Activated CD4-positive, alpha-beta T cell treated with anti-CD3 and anti-CD28 coated beads, Interleukin-2, amount 50 U/mL, for 4 hours (primary cell): ENCODE measurements around the gene HMX2.

Experiments used
- DNase-seq, 2 experiments: peaks; one replicate each; pipeline ENCODE4 v3.0.0-alpha.2; 2020

Gene HMX2

DNA sequence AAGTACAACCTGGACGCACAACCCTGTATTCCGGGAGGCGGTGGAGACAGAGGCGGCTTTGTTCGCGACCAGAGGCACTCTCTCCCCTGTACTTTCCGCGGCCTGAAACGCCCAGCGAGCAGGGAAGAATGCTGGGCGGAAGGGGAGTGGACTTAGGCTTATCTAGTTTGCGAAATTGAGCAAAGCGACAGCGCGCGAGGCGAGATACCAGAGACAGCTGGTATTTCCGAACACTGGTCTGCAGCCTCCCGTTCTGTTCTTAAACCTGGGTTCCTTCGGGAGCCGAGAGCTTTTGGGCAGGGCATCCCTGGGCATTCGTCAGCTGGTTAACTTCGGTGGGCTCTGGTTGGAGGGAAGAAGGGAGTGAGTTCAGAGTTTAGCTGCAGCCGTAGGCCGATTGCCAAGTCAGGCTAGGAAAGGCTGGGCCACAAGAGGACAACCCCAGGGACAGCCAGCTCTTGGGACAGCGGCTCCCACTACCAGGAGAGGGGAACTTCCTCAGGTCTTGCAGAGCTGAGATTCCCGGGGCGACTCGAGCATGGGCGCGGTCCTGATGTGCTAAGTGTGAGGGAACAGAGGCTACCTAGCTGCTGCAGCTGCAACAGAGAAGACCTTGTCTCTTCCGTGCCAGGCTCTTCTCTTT is 8.3 kb upstream of the HMX2 start:
- DNase-seq = no peak

DNA sequence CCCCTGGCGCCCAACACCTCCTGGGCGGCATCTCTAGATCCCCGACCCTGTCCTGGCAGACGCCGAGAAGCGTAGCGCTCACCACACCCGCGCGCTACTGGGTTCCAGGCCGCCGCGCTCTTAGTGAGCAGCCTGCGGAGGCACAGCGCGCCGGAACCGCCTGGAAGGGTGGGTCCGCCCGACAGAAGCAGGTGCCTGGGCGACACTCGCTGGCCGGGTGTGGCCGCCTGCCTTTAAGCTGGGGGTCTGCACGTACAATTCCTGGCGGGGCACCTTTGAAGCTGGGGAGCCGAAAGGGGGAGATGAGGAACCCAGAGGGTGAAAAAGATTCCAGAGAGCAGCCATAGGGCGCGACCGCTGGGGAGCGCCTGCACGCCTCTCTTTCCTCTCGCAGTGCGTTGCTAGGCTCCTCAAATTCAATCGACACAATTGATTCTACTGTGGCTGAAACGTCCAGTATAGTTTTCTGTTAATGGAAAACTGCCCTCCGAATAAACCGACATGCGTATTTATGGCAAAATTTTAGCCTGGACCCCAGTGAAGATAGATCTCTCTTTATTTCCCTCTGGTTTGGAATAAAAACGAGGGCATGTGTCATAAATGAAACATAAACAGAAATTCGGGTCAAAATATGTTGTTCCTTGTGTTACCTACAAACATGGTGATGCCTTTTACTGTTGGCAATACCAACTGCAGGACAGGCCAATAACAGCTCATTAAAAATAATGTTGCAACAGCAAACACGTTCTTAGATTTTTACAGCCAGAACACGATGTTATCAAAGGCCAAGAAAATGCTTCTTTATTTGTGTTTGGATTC is 7.6 kb upstream of the HMX2 start:
- DNase-seq = no peak

DNA sequence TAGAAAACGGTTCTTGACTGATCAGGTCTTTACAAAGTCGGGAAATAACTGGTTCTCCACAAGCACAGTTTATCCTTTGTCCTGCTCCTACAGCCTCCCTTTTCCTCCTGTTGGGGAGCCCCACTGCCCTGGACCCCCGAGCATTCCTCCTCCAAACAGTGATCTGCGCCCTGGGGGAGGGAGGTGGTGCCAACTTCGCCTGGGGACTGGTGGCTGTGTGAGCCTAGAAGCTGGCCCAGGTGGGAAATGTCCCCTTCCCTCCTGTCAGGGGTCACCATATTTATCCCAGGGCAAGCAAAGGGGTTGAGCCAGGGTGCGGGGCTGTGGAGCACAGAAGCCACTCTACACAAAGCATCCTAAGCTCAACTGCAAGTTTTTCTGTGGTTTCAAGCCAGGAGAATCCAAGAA is 6.9 kb upstream of the HMX2 start:
- DNase-seq = no peak

DNA sequence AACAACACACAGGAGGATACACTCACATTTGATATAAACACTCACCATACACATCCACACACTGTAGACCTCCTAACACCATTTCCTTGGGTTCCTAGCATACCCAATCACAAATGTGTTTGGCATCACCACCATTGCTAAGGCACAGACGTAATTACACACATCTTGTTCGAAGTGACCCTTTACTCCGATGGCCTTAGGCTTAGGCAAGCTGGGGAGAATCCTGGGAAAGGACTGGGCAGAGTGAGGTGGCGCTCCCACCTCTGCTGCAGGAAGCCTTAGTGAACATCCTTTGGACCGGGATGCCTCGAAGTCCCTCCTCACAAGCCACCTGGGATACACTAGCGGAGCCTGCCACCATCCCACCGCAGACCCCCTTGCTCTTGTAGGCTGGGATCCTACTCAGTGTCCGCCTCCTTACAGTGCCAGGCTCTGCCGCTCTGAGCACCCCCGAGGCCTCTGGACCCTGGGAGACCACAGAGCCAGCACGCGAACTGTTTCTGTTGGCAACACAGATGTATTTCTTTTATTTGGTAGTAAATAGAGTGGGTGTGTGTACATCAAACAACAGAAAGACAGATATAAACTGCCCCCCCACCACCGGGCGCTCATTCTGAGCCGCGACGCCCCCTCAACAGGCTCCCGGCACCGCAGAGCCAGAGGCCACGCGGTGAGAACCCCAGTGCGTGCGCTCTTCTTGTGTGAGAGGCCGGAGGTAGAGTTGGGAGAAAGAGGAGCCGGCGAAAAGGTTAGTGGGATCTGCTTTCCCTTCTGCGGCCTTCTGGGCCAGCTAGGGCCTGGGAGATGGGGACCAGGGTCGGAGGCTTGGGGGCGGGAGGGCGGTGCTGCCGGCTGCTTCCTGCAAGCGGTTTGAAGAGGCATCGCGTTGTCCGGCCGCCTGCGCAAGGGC is 5.9 kb upstream of the HMX2 start:
- no peak for DNase-seq

DNA sequence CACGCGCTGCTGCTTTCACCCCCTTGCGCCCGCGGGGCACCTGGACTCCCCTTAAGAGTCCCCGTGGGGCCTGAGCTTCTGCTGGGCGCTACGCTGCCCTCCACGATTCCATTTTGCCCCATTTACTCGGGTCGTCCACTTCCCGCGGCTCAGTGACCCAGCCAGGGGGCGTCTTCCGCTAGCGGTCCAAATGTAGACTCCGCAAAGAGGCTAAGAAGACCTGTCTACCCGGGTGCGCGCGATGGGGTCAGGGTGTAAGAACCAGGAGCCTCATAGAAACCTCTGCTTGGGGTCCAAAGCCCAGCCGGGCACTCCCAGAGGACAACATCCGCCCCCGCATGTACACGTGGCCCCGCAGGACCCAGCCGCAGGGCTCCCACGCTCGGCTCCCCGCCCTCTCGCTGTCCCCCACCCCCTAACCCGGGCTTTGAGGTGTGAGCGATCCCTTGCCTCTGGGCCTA is 5.2 kb upstream of the HMX2 start:
- DNase-seq = no peak

DNA sequence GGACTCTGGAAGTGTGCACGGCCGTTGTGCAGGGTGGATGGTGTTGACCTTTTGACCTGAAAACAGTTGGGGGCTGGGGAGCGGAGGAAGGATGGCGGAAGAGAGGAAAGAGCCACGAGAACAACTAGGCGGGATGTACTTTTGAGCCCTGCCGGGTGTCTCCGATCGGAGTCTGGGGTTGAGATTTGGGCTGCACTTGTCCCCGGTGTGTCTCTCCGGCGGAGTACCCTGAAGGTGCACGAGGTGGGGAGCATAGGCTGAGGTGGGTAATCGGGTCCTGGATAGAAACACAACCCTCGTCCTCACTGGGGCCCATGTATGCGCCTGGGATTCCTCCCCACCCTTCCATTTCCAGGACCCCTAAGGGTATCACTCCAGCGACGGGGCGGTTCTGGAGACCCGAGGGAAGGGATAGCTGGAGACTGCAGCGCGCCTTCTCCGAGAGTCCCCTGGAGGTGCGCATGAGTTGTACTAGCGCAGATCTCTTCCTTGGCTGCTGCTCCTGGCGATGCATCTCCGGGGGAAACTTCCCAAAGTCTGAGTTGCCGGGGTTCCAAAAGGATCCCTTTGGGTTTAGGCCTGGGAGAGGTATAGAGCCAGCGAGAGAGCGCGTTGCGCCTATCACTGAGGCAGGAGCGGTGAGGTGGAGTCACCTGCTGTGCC is 4.6 kb upstream of the HMX2 start:
- no peak for DNase-seq

DNA sequence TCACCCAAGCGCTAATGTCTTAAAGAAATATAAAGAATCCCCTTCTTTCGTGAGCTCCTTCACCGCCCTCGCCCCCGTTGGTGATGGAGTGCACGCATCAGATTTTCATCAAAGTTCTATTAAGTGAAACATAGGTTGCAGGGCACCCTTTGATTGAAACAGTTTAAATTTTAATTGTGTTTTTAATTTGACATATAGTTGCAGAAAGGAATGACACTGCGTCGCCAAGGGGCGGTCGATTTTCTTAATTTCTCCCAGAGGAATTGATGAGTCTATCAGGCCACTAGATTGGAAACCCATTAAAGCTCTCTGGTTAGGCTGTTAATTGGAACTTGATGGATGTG is 4.1 kb upstream of the HMX2 start:
- DNase-seq = no peak

DNA sequence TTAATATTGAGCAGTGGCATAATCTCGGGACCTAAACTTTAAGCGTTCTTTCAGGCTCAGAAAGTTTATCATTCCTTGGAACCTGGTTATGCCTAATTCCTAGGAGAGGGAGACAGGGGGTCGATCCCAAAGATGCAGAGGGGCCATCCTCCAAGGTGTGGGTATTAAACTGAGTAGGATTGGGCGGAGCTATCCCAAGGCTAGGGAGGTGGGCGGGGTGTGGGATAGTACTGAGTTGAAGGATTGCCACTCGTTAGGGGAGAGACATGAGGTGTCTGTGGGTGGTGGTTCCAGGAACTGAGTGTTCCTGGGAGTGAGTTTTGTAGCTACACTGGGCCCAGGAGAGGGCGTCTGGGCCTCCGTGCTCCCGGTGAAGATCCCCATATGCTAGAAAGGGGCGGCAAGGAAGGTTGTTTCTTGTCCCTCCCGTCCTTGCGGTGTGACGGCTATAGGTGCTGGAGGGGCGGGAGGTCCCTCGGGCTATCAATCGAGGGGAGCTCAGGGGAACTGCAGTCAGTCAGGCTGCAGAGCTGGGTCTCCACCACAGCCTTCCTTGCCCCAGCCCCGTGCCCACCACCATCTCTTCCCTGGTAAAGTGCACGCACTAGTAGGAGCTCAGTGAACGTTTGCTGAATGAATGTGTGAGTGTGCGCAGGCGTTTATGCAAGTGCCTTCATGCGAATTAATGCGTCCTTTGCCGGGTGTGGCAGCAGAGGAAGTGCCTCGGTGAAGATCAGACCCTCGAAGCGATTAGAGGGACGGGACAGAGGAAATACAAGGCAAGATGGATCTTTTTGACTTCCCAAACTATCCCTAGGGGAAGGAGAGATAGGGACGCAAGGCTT is 3.0 kb upstream of the HMX2 start:
- DNase-seq = no peak

DNA sequence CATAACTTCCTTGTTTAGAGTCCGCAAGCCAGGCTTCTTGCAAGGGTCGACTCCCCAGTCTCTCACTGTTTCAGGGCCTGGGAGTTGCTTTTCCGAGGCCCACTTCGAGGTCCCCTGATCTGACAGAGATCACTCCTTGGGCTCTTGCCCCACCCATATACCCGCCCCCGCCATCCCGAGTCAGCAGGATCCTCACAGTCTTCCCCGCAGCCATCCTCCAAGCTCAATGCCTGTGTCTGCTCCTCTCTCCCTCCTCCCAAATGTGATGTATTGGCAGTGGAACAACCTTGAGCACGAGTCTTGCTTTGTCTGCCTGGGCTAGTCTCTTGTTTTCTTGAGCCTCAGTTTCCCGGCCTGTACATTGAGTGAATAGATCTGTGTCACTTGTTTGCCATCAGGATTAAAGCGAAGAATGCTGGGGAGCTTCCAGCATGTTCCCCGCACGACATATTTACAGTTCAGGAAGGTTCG is 2.4 kb upstream of the HMX2 start:
- DNase-seq = no peak

DNA sequence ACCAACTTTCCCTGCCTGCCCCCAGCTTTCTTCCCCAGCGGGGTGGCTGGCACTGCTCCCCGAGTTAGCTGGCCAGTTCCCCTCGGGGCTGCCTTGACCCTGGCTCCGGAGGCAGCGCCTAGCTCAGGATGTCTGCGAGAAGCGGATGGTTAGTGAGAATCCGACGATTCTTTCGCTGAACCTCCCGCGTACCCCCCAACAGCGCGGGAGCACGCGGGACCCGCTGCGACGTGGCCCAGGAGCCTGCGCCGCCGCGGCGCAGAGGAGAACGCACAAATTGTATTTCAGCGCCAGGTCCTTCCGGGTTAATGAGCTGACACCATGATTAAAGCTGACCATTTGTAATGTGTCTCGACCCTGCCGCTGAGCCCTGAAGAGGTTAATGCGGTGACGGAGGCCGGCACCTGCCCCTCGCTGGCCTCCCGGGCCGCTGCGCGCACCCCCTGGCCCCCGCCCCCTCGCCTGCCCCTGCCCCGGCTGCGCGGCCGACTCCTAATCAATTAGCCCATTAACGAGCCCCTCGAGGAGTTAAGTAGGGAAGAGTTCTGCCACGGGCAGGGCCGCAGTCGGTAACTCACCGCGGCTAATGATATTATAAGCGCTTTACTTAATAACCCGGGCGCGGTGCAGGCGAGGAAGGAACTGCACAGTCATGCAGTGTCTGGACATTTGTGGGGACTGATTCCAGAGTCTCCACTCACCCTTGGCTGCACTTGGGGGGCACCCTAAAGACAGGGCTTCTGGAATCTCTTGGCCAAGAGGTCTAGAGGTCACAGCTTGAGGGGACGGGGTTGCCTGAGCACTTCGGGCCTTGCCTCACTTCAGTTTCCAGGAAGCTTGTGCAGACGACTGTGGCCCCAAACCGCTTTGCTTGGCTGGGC is 1.7 kb upstream of the HMX2 start:
- no peak for DNase-seq

DNA sequence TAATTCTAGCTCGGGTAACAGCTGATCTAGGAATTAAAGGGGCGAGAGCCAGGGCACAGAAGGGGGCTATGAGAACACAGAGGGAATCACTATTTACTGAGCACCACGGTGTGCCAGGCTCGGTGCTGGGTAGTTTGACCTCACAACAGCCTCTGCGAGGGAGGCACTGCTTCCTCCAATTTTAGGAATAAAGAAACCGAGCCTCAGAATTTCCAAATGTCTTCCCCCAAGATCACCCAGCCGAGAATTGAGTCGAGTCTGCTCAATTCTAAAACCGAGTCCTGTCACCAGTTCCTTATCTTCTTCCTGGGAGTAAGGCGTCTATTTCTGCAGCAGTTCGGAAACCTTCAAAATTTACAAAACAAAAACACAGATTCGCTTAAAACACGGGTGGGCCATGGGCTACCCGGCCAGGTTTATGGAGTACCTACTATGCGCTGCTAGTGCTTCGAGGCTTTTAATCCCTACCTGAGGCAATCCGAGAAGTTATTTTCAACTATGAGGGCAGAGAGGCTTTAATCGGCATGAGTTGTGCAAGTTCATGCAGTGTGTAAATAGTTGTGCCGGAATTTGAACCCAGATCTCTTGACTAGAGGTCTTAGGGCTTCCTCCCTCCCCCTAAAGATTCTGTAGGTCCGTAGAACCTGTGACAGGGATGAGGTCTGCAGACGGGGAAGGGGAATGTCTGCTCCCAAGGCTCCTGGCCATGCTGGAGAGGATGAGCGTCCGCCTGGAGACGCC is 872 bp upstream of the HMX2 start:
- DNase-seq = no peak

DNA sequence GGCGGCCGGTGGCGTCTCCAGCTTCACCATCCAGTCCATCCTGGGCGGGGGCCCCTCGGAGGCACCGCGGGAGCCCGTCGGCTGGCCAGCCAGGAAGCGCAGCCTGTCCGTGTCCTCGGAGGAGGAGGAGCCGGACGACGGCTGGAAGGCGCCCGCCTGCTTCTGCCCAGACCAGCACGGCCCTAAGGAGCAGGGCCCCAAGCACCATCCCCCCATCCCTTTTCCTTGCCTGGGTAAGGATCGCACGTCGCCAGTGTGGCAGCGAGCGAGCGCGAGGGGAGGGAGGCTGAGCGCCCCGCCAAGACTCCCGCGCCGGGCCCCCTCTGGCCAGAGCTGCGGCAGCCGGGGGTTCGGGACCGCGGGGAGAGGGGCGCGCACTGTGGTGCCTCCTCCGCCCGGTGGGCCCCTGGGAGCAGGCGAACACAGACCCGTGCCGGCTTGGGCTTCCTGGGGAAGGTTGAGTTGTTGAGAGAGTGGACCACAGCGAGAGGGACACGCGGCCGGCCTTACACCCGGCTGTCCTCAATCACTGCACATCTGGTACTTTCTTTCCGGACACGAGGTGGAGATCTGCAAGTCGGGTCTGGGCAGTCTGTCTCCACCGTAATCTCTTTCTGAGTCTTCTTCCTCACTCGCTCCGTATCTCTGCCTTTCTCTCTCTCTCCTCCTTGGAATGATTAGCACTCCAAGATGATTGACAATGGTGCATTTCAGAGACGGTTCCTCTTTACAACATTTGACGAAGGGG is 652 bp downstream of the HMX2 start:
- DNase-seq = no peak

DNA sequence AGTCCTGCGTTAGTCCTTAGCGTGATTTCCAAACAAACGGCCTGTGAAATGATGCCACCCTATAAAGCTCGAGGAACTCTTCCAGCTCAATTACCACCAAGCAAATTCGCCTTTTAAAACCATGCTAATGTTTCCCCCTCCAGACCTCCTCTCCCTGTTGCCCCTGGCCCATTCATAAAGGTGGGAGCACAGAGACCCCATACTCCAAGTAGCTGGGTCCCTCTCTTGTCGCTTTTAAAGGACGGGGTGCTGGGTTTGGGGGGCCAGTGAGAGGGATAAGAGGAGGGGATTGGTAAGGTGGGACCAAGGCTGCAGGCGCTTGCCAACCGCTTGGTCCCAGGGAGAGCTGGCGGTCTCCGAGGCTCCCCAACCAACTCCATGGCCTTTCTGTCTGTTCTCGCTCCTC is 1.2 kb downstream of the HMX2 start:
- DNase-seq = no peak

DNA sequence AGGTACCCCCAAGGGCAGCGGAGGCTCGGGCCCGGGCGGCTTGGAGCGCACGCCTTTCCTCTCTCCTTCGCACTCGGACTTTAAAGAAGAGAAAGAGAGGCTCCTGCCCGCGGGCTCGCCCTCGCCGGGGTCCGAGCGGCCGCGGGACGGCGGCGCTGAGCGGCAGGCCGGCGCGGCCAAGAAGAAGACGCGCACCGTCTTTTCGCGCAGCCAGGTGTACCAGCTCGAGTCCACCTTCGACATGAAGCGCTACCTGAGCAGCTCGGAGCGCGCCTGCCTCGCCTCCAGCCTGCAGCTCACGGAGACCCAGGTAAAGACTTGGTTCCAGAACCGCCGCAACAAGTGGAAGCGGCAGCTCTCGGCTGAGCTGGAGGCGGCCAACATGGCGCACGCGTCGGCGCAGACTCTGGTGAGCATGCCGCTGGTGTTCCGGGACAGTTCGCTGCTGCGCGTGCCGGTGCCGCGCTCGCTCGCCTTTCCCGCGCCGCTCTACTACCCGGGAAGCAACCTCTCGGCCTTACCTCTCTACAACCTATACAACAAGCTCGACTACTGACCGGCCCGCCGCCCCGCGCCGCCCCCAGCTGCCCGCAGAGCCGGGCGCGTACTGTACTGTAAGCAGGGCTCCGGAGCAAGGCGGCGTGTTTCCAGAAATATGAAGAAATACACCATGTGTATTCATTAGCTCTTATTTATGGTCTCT is 1.8 kb downstream of the HMX2 start:
- peak in 1 of 2 experiments; percentile 45 for DNase-seq

DNA sequence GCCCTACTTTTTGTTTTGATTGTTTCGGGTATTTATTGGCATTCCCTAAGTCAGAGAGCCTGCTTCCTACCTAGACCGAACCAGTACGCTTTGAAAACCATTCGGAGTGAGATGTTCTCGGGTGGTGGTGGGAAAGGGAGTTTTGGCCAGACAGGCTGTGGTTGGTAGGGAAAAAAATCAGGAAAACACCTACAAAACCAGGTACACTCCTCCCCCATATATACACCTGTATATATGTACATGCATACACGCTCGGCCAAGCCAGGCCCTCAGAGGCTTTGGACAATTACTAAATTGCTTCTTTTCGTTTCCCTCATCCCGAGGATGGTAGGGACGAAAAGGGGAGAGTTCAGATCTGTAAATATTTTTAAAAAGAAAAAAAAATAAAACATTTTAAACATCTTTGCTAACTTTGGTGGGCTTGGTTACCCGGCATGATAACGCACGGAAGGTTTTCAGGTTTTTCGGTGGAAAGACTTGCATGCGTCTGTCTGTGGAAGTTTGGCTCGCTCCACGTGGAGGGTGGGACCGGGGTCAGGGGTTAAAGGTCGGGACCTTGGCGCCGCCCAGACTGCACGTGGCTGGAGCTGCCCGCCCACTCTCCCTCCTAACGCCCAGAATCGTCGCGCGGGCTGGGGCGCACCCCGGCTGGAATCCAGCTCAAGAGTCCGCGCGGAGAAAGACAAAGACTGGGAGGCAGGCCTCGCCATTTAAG is 2.5 kb downstream of the HMX2 start:
- peak in 1 of 2 experiments; percentile 45 for DNase-seq

DNA sequence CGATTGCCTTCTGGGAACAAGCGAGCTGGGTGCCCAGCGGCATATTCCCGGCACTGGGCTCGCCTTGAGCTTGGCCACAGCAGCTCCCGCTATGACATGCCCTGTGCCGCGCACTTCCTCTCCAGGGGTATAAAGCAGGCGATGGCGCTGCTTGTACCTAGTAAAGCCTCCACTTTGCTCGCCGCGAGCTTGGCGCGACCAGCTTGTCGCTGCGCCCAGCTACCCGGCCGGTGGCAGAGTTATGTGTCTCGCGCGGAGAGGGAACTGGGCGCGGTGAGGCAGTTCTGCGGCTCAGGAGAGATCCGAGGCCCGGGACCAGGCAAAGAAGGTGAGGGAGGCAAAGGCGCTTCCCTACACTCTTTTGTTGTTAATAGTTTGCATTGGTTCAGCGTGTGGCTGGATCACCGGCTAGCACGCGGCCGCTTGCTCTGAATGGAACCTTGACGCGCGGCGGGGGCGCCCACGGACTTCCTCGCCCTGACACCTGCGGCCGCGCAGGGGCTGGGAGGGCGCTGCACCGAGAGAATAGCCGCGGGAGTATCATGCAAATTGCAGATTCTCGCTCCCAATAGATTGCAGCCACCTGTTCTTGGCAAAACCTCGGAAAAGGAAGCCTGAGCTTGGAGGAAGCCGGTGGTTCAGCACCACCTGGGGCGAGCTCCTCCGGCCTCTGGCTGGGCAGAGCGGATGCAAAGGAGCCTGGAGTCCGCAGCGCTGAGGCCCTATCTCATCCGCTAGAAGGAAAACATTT is 3.2 kb downstream of the HMX2 start:
- peak in 1 of 2 experiments; percentile 38 for DNase-seq

DNA sequence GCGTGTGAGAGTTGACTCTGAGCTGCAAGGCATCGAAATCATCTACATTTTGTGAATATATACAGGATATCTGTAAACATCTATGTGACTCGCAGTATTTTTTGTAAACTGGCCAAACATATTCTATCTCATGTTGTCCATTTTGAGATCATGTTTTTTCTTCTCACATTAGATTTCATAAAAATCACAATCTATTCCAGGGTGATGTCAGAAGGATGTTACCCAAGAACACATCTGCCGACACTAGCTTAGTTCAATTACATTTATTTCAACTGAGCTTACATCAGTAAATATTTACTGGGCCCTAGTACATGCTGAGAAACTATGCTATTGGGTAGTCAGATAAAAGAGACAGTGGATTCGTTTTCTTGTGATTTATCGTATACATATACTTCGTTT is 3.8 kb downstream of the HMX2 start:
- no peak for DNase-seq
